SK-N-SH treated with all-trans-retinoic acid at 6 μM for 48 hours (cell line): Measurements from ENCODE around the gene KIF21A.

Experiments used
- PATZ1 ChIP-seq: fragments of 250-450 bp; sonication (Bioruptor Pico); IDR thresholded peaks from 2 replicates; pipeline ENCODE4 v1.8.0; 2020; ENCODE audit warnings: mild to moderate bottlenecking, moderate library complexity, borderline replicate concordance
- TF ChIP-seq, protein P1 (sequence below): fragments of 250-450 bp; sonication (Bioruptor Pico); IDR thresholded peaks from 2 replicates; pipeline ENCODE4 v1.5.0; 2020; ENCODE audit warnings: mild to moderate bottlenecking, moderate library complexity

DNA sequence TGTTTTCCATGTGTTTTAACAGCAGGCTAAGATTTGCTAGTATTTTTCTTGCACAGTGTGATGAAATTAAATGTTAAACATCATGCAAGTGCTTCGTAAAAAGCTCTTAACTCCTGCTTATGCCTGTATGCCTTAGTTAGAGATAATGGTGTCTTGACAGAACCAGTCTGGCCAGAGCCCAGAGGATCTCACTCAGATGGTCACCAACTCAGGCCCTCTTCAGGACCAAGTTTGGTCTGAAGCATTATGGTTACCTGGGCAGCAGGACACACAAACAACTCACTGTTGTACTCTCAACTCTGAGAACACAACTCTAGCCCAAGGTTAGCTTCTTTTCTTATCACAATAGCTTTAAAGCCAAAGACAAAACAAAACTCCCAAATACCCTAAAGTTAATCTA is 115.4 kb downstream of the KIF21A start:
- TF ChIP-seq, protein P1, sequence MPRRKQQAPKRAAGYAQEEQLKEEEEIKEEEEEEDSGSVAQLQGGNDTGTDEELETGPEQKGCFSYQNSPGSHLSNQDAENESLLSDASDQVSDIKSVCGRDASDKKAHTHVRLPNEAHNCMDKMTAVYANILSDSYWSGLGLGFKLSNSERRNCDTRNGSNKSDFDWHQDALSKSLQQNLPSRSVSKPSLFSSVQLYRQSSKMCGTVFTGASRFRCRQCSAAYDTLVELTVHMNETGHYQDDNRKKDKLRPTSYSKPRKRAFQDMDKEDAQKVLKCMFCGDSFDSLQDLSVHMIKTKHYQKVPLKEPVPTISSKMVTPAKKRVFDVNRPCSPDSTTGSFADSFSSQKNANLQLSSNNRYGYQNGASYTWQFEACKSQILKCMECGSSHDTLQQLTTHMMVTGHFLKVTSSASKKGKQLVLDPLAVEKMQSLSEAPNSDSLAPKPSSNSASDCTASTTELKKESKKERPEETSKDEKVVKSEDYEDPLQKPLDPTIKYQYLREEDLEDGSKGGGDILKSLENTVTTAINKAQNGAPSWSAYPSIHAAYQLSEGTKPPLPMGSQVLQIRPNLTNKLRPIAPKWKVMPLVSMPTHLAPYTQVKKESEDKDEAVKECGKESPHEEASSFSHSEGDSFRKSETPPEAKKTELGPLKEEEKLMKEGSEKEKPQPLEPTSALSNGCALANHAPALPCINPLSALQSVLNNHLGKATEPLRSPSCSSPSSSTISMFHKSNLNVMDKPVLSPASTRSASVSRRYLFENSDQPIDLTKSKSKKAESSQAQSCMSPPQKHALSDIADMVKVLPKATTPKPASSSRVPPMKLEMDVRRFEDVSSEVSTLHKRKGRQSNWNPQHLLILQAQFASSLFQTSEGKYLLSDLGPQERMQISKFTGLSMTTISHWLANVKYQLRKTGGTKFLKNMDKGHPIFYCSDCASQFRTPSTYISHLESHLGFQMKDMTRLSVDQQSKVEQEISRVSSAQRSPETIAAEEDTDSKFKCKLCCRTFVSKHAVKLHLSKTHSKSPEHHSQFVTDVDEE (CRISPR knock-in tag), result no peak
- no peak for TF ChIP-seq PATZ1 (CRISPR knock-in tag)
